Neural crest cell (in vitro differentiated cells): ENCODE measurements around the gene MTRR. TPM values are rescaled to one million over a fixed set of nuclear protein-coding genes. Genes with fewer than 3 reads are reported as not detected.

Experiments
- DNase-seq: peaks from one replicate; pipeline ENCODE4 v3.0.0; 2021; ENCODE audit warnings: low read depth, mixed read lengths, low spot score
- H3K27ac Mint-ChIP-seq: one replicate; pipeline ENCODE4 v1.8.0; 2021; ENCODE audit warnings: mild to moderate bottlenecking, mixed read lengths; ENCODE audit not compliant: unreplicated experiment
- H3K27me3 Mint-ChIP-seq: 2 replicates; pipeline ENCODE4 v1.8.0; 2021; ENCODE audit warnings: low read depth, mild to moderate bottlenecking, mixed read lengths
- H3K36me3 Mint-ChIP-seq: 2 replicates; pipeline ENCODE4 v1.8.0; 2021; ENCODE audit warnings: low read depth, mild to moderate bottlenecking, mixed read lengths
- H3K4me1 Mint-ChIP-seq: 2 replicates; pipeline ENCODE4 v1.8.0; 2021; ENCODE audit warnings: mixed read lengths
- H3K4me3 Mint-ChIP-seq: one replicate; pipeline ENCODE4 v1.8.0; 2021; ENCODE audit warnings: mild to moderate bottlenecking, mixed read lengths
- H3K9me3 Mint-ChIP-seq: 2 replicates; pipeline ENCODE4 v1.8.0; 2021; ENCODE audit warnings: mixed read lengths
- long read RNA-seq: library from polyadenylated mRNA; unstranded; transcript quantifications from one replicate; pipeline ENCODE4 v2.0.0, GENCODE V29; 2020
- total RNA-seq: library from RNA; stranded (reverse); gene quantifications from 2 replicates; pipeline ENCODE4 v1.2.1, GENCODE V29; 2021
- TF ChIP-seq, protein P1 (sequence below): fragments of 200-600 bp; sonication (generic); conservative IDR thresholded peaks from 2 replicates; pipeline ENCODE4 v1.5.0; 2021; ENCODE audit warnings: antibody characterized with exemption, mild to moderate bottlenecking

MTRR gene
- total RNA-seq: 43.3 and 50.8 TPM in 2 replicates
- long read RNA-seq, transcript MTRR-201 (15 exons, 3,274 nt): minor isoform, 5 of 81 reads
- long read RNA-seq, transcript MTRR-202 (15 exons, 3,215 nt): major isoform, 23 of 81 reads
- long read RNA-seq, partial matches to known transcripts: 7 of 81 reads
- long read RNA-seq, other reads (novel, unspliced or antisense): 40 of 81 reads

DNA sequence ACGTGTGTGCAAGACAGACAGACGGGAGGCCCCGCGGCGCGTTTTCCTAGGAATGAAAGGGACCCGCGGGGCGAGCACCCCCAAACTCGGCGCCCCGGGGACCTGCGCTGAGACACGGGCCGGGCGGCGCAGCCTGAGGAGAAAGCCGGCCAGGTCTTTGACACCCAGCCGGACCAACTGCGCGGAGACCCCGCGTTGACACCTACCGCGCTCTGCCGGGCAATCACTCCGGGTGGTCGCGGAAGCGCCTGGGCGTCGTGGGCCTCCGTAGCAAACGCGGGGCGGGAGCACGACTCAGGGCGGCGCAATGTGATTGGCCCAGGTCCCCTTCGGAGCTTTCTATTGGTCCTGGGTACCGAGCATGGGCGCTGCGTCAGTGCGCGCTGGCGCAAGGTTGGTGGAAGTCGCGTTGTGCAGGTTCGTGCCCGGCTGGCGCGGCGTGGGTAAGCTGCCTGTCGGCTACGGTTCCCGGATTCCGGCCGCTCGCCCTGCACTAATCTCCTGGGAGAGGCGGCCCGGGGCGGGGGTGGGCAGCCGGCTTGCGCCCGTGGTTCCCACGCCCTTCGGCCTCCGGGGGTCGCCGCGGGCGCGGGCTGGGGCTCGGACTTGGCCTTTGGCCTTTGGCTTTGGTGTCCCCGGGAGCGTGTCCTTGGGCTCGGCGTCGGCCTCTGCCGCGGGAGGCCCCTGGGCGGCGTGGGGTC is at the start of gene MTRR, which contains the start of gene FASTKD3:
TSS of gene MTRR (plus strand) at position 376 of the 701 bp plus-strand sequence. CDS start 1,647 bp downstream, outside the sequence.
TSS of gene FASTKD3 (minus strand) at position 259 of the 701 bp plus-strand sequence. CDS start 948 bp downstream, outside the sequence.
- peak; percentile 80 for DNase-seq
- H3K4me1 Mint-ChIP-seq: peaks cover 38% of the 10 kb centered on the region
- peak within 1 kb of the TSS; percentile 92 for H3K4me3 Mint-ChIP-seq
- peak within 1 kb of the TSS; percentile 20 for H3K27ac Mint-ChIP-seq
- TF ChIP-seq, protein P1, sequence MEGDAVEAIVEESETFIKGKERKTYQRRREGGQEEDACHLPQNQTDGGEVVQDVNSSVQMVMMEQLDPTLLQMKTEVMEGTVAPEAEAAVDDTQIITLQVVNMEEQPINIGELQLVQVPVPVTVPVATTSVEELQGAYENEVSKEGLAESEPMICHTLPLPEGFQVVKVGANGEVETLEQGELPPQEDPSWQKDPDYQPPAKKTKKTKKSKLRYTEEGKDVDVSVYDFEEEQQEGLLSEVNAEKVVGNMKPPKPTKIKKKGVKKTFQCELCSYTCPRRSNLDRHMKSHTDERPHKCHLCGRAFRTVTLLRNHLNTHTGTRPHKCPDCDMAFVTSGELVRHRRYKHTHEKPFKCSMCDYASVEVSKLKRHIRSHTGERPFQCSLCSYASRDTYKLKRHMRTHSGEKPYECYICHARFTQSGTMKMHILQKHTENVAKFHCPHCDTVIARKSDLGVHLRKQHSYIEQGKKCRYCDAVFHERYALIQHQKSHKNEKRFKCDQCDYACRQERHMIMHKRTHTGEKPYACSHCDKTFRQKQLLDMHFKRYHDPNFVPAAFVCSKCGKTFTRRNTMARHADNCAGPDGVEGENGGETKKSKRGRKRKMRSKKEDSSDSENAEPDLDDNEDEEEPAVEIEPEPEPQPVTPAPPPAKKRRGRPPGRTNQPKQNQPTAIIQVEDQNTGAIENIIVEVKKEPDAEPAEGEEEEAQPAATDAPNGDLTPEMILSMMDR: no peak
- no peaks in the 10 kb centered on the region for H3K9me3 Mint-ChIP-seq
- no peaks in the 10 kb centered on the region for H3K27me3 Mint-ChIP-seq
- H3K36me3 Mint-ChIP-seq: no peaks in the 10 kb centered on the region

DNA sequence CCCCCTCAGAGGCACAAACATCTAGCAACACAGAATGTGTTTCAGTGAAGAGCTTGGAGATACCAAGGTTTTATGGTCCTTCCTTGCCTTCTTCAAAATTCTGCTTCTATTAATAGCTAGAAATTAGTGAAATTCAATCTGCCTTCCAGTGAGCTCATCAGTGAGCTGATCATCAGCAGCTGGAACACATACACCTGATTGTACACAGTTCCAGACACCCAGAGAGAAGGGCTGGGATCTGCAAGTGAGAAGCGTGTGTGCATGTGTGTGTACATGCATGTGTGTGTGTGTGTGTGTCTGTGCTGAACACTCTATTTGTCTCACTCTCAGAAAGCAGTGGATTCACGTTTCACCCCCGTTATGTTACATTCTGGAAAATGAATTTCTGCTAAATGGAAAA is 46.5 kb upstream of the MTRR start:
- H3K27me3 Mint-ChIP-seq: no peaks in the 10 kb centered on the region
- H3K27ac Mint-ChIP-seq: no peak overlapping the region
- TF ChIP-seq, protein P1: no peak
- H3K4me1 Mint-ChIP-seq: no peaks in the 10 kb centered on the region
- no peak for DNase-seq
- no peaks in the 10 kb centered on the region for H3K9me3 Mint-ChIP-seq
- H3K4me3 Mint-ChIP-seq: no peak overlapping the region
- H3K36me3 Mint-ChIP-seq: no peaks in the 10 kb centered on the region

DNA sequence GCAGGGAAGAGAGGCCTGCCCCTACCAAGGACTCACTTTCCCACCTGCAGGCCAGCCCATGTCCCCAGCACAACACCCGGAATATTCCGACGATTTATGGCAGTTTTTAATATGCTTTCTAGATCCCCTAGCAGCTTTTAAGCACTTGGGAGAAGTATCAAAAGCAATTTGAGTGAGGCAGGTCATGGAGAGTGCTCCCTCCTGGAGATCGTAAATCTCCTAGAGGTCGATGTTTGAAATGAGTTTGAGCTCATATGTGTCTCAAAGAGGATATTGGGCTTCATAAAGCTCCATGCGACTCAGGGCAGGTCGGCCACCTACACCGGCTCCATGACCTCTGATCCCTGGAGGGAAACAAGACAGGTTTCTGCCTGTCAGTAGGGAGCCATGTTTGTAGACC is 45.4 kb upstream of the MTRR start:
- TF ChIP-seq, protein P1: no peak
- no peak for DNase-seq
- Mint-ChIP-seq H3K9me3 (no peaks in the 10 kb centered on the region), H3K27me3 (no peaks in the 10 kb centered on the region), H3K27ac (no peak overlapping the region), H3K4me3 (no peak overlapping the region), H3K4me1 (no peaks in the 10 kb centered on the region), H3K36me3 (no peaks in the 10 kb centered on the region)

DNA sequence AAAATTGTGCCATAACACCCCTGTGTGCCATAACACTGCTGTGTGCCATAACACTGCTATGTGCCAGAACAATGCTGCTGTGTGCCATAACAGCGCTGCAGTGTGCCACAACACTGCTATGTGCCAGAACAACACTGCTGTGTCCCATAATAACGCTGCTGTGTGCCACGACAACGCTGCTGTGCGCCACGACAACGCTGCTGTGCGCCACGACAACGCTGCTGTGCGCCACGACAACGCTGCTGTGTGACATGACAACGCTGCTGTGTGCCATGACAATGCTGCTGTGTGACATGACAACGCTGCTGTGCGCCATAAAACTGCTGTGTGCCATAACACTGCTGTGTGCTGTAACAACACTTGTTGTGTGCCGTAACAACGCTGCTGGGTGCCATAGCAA is 44.0 kb upstream of the MTRR start:
- TF ChIP-seq, protein P1: no peak
- H3K9me3 Mint-ChIP-seq: no peaks in the 10 kb centered on the region
- H3K27ac Mint-ChIP-seq: no peak overlapping the region
- DNase-seq: no peak
- H3K36me3 Mint-ChIP-seq: no peaks in the 10 kb centered on the region
- H3K27me3 Mint-ChIP-seq: no peaks in the 10 kb centered on the region
- no peak overlapping the region for H3K4me3 Mint-ChIP-seq
- no peaks in the 10 kb centered on the region for H3K4me1 Mint-ChIP-seq

DNA sequence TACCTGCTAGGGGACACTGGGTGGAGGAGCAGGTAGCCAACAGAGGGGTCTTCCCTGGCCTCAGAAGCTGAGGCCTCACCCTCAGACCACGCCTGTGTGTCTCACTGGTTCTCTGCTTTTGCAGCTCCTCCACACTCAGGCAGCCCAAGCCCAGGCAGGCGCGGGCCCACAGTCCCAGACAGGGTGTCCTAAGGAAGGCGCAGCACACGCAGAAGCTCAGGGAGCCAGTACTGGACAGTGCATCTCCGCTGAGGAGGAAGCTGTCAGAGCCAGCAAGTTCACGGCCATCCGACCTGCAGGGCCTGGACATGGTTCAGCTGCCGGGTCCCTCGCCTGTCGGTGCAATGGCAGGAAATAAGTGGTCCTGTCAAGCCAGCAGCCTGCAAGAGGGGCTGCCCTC is 43.3 kb upstream of the MTRR start:
- TF ChIP-seq, protein P1: no peak
- no peaks in the 10 kb centered on the region for H3K4me1 Mint-ChIP-seq
- H3K27ac Mint-ChIP-seq: no peak overlapping the region
- no peak for DNase-seq
- no peaks in the 10 kb centered on the region for H3K27me3 Mint-ChIP-seq
- no peak overlapping the region for H3K4me3 Mint-ChIP-seq
- H3K36me3 Mint-ChIP-seq: no peaks in the 10 kb centered on the region
- no peaks in the 10 kb centered on the region for H3K9me3 Mint-ChIP-seq
